Brain microvascular endothelial cell (primary cell): ENCODE results near the gene ADAMTS12.

ENCODE experiments used
- DNase-seq: peaks from one replicate; pipeline ENCODE4 v3.0.0-alpha.2; 2020
- H3K27ac ChIP-seq: fragments of 250-450 bp; sonication (Bioruptor Pico); 2 replicates; pipeline ENCODE4 v1.5.1; 2020; ENCODE audit warnings: mild to moderate bottlenecking, moderate library complexity
- H3K27me3 ChIP-seq: fragments of 250-450 bp; sonication (Bioruptor Pico); replicated peaks from 2 replicates; pipeline ENCODE4 v1.5.1; 2020; ENCODE audit warnings: mild to moderate bottlenecking
- H3K36me3 ChIP-seq: fragments of 250-450 bp; sonication (Bioruptor Pico); replicated peaks from 2 replicates; pipeline ENCODE4 v1.5.1; 2020; ENCODE audit warnings: mild to moderate bottlenecking
- H3K4me3 ChIP-seq: 2 replicates; pipeline ENCODE4 v1.5.1; 2011; ENCODE audit warnings: low read depth, mild to moderate bottlenecking, control low read depth, low read length, moderate library complexity
- CTCF ChIP-seq: IDR thresholded peaks from 2 replicates; pipeline ENCODE4 v1.5.1; 2011; ENCODE audit warnings: low read depth, mild to moderate bottlenecking, moderate library complexity, low read length, control low read depth, inconsistent platforms; ENCODE audit errors: missing control alignments
- in situ Hi-C: cut with HindIII; loops from 2 replicates; pipeline ENCODE4 v1.10.0; 2017; ENCODE audit warnings: low sequenced_read_pairs, low pct_ligation_motif_present

ADAMTS12 gene

GRCh38 chr5:33601881-33602280 lies 289.9 kb downstream of the ADAMTS12 start:
- Histone ChIP-seq H3K27ac (no peak overlapping the region), H3K27me3 (no peaks in the 10 kb centered on the region), H3K4me3 (no peak overlapping the region), H3K36me3 (peaks cover 21% of the 10 kb centered on the region)
- TF ChIP-seq CTCF, result no peak
- in situ Hi-C loops, result no loop called here
- DNase-seq, result no peak

GRCh38 chr5:33595303-33595702 lies 296.5 kb downstream of the ADAMTS12 start:
- no peaks in the 10 kb centered on the region for H3K27me3 ChIP-seq
- peaks cover 23% of the 10 kb centered on the region for H3K36me3 ChIP-seq
- DNase-seq, result no peak
- H3K27ac ChIP-seq, result no peak overlapping the region
- in situ Hi-C loops, result no loop called here
- TF ChIP-seq CTCF, result no peak
- no peak overlapping the region for H3K4me3 ChIP-seq

- no peak for TF ChIP-seq CTCF
- H3K4me3 ChIP-seq, result no peak overlapping the region
- in situ Hi-C loops, result no loop called here
Observed at GRCh38 chr5:33594006-33594405, 297.8 kb downstream of the ADAMTS12 start.

GRCh38 chr5:33592245-33592644 lies 299.5 kb downstream of the ADAMTS12 start:
- Histone ChIP-seq H3K27me3 (no peaks in the 10 kb centered on the region), H3K27ac (no peak overlapping the region), H3K36me3 (peaks cover 43% of the 10 kb centered on the region), H3K4me3 (no peak overlapping the region)
- in situ Hi-C loops, result no loop called here
- DNase-seq, result no peak
- TF ChIP-seq CTCF, result no peak

More at GRCh38 chr5:33594006-33594405, 297.8 kb downstream of the ADAMTS12 start:
- Histone ChIP-seq H3K27ac (no peak overlapping the region), H3K27me3 (no peaks in the 10 kb centered on the region), H3K36me3 (peaks cover 29% of the 10 kb centered on the region)
- DNase-seq, result peak; percentile 25

GRCh38 chr5:33588654-33589372 lies 303.0 kb downstream of the ADAMTS12 start:
- Histone ChIP-seq H3K27ac (no peak overlapping the region), H3K27me3 (no peaks in the 10 kb centered on the region), H3K36me3 (peaks cover 40% of the 10 kb centered on the region), H3K4me3 (no peak overlapping the region)
- no peak for DNase-seq
- in situ Hi-C loops, result no loop called here
- peak; percentile 71 for TF ChIP-seq CTCF

GRCh38 chr5:33583332-33583731 lies 308.5 kb downstream of the ADAMTS12 start:
- Histone ChIP-seq H3K27ac (no peak overlapping the region), H3K36me3 (peaks cover 74% of the 10 kb centered on the region), H3K4me3 (no peak overlapping the region), H3K27me3 (no peaks in the 10 kb centered on the region)
- TF ChIP-seq CTCF, result no peak
- in situ Hi-C loops, result no loop called here
- no peak for DNase-seq
